ENCODE results near the gene PACS1. TPM values are rescaled to one million over a fixed set of nuclear protein-coding genes. Genes with fewer than 3 reads are reported as not detected.

PACS1 gene
- total and polyA plus RNA-seq, 9 donors = 22.4 to 92.9 (median 73.9) TPM

GRCh38 chr11:66268244-66268951, 198.3 kb downstream of the PACS1 start, which contains the start of gene RAB1B:
Gene RAB1B, plus strand, starts transcription at chr11:66268639. Its CDS starts 41 bp downstream, at chr11:66268680.
- WGBS, 3 donors = 0% methylated on average over 32 to 64 of the region's 64 CpGs
- Histone ChIP-seq H3K4me1 (ENCODE audit: insufficient read depth) (peaks cover 3% of the 10 kb centered on the region), H3K36me3 (no peaks in the 10 kb centered on the region)

DNA sequence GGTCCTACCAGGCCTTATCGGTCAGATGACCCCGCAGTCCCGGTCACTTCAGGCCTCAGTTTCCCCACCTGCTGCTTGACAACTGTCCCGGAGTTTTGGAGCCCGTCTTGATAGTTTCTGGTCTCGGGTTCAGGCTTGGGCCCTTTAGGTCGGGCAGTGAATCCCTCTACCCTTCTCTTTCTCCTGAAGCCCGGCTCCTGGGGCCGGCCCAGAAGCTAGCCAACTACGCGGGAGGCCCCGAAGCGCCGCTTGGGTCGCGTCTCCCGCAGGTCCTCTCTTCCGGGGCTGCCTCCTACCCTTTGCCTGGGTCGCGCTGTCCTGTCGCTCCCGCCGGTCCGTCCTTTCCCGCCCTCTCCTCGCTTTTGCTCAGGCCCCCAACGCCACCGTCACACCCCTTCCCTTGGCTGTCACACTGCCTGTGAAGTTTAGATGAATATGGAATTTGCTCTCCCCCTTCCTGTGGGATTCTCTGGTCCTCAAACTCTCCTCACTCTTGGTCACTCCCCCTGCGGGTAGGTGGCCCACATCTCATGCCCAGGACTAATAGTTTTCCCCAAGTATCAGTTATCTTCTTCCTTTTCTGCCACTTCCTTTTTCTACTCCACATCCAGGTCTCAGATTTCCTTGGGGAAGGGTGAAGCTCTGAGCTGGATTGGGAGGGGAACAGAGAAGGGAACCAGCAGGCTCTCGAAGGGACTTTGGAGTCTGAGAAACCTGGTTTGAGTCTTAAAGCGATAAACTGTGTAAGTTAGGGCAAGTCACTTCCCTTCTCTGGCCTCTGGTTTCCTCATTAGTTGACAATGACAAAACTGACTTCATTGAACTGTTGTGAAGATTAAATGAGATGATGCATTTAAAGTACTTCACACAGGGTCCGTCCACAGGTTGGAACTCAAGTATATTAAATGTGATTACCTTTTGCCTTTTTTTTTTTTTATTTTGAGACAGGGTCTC, 199.2 kb downstream of the PACS1 start:
- Histone ChIP-seq H3K27ac (peak overlapping the region; percentile 93 to 94), H3K9me3 (no peaks in the 10 kb centered on the region), H3K36me3 (no peaks in the 10 kb centered on the region), H3K4me1 (ENCODE audit: insufficient read depth) (peaks cover 3% of the 10 kb centered on the region), H3K27me3 (no peaks in the 10 kb centered on the region), H3K4me3 (peak overlapping the region; percentile 73)
- TF ChIP-seq POLR2A (IDR thresholded peaks at IDR 0.05) (no peak), CTCF (IDR thresholded peaks at IDR 0.05) (peak in 1 of 3 donors; percentile 9)
- WGBS, 3 donors = 3 to 4% (median 3%) methylated on average over 32 of the region's 32 CpGs
- intact Hi-C loops (cut with DNase I) = no loop called here
- DNase-seq = peak in 1 of 5 donors; percentile 42

More at GRCh38 chr11:66268244-66268951, 198.3 kb downstream of the PACS1 start, which contains the start of gene RAB1B:
- intact Hi-C loops (cut with DNase I) = no loop called here
- Histone ChIP-seq H3K9me3 (no peaks in the 10 kb centered on the region), H3K4me3 (peak within 1 kb of the TSS; percentile 73), H3K27ac (peak within 1 kb of the TSS; percentile 93 to 94), H3K27me3 (no peaks in the 10 kb centered on the region)
- peak; percentile 93 for TF ChIP-seq POLR2A (IDR thresholded peaks at IDR 0.05)
- no peak for TF ChIP-seq CTCF (IDR thresholded peaks at IDR 0.05)
- DNase-seq = peak; percentile 100

- no peak overlapping the region for H3K27ac ChIP-seq
- H3K9me3 ChIP-seq = no peaks in the 10 kb centered on the region
- WGBS, 3 donors = 88 to 93% (median 90%) methylated on average over 7 of the region's 7 CpGs
- peaks cover under 1% of the 10 kb centered on the region for H3K4me1 ChIP-seq (ENCODE audit: insufficient read depth)
- no peak for DNase-seq
- H3K27me3 ChIP-seq = no peaks in the 10 kb centered on the region
- TF ChIP-seq EP300 (IDR thresholded peaks at IDR 0.05) = no peak
- TF ChIP-seq CTCF (IDR thresholded peaks at IDR 0.05) = no peak
- no peak for TF ChIP-seq POLR2A (IDR thresholded peaks at IDR 0.05)
- H3K36me3 ChIP-seq = no peaks in the 10 kb centered on the region
- intact Hi-C loops (cut with DNase I) = no loop called here
- no peak overlapping the region for H3K4me3 ChIP-seq
Measured at GRCh38 chr11:66271816-66272215, 201.7 kb downstream of the PACS1 start.

- Histone ChIP-seq H3K4me1 (ENCODE audit: insufficient read depth) (no peaks in the 10 kb centered on the region), H3K9me3 (no peaks in the 10 kb centered on the region), H3K4me3 (no peak overlapping the region), H3K27ac (no peak overlapping the region), H3K36me3 (no peaks in the 10 kb centered on the region), H3K27me3 (no peaks in the 10 kb centered on the region)
- intact Hi-C loops (cut with DNase I) = no loop called here
- 81 to 90% (median 90%) methylated on average over 2 of the region's 2 CpGs for WGBS, 3 donors
- DNase-seq = no peak
- TF ChIP-seq POLR2A (IDR thresholded peaks at IDR 0.05) = no peak
- TF ChIP-seq EP300 (IDR thresholded peaks at IDR 0.05) = no peak
- no peak for TF ChIP-seq CTCF (IDR thresholded peaks at IDR 0.05)
Measured at GRCh38 chr11:66272596-66272995, 202.5 kb downstream of the PACS1 start.

Measured in ovary (tissue), 9 donors.